Heart left ventricle (tissue), 16 donors: ENCODE measurements around the gene COL24A1. TPM values are rescaled to one million over a fixed set of nuclear protein-coding genes. Genes with fewer than 3 reads are reported as not detected.

Source experiments
- ATAC-seq, 4 donors: fragments of 200-7000 bp; cut with Tn5 transposase; one replicate each; pipeline ENCODE4 v1.9.1; 2020 to 2022; ENCODE audit warnings: moderate library complexity in 4 of 4, mild to moderate bottlenecking in 3 of 4, moderate number of reproducible peaks in 1 of 4
- DNase-seq, 5 donors: peaks; one replicate each; pipeline ENCODE4 v3.0.0-alpha.2; 2020
- H3K27ac ChIP-seq, 12 donors: fragments of 200-600 bp; sonication (generic) in 4 of 12; one replicate each; pipeline versions ENCODE4 v1.5.0 to v1.8.0; 2016 to 2022; ENCODE audit warnings: mild to moderate bottlenecking in 2 of 12
- H3K27me3 ChIP-seq, 9 donors: fragments of 200-600 bp; sonication (generic) in 2 of 9; one replicate each; pipeline versions ENCODE4 v1.5.1 to v1.8.0; 2016 to 2022; ENCODE audit warnings: mild to moderate bottlenecking in 3 of 9
- H3K36me3 ChIP-seq, 9 donors: fragments of 200-600 bp; sonication (generic) in 2 of 9; one replicate each; pipeline versions ENCODE4 v1.5.0 to v1.8.0; 2018 to 2022; ENCODE audit warnings: mild to moderate bottlenecking in 2 of 9
- H3K4me1 ChIP-seq, 12 donors: fragments of 200-600 bp; sonication (generic) in 4 of 12; one replicate each; pipeline versions ENCODE4 v1.5.0 to v1.8.0; 2016 to 2022; ENCODE audit warnings: mild to moderate bottlenecking in 3 of 12
- H3K4me3 ChIP-seq, 12 donors: fragments of 200-600 bp; sonication (generic) in 4 of 12; one replicate each; pipeline versions ENCODE4 v1.5.0 to v1.8.0; 2017 to 2022; ENCODE audit warnings: mild to moderate bottlenecking in 9 of 12, moderate library complexity in 4 of 12
- H3K9me3 ChIP-seq, 12 donors: fragments of 200-600 bp; sonication (generic) in 4 of 12; one replicate each; pipeline versions ENCODE4 v1.5.0 to v1.8.0; 2016 to 2022; ENCODE audit warnings: mild to moderate bottlenecking in 1 of 12
- CTCF ChIP-seq, 12 donors: fragments of 200-600 bp; sonication (generic) in 4 of 12; IDR thresholded peaks; one replicate each; pipeline versions ENCODE4 v1.5.0 to v1.8.0; 2018 to 2022; ENCODE audit warnings: antibody characterized with exemption in 12 of 12, mild to moderate bottlenecking in 5 of 12
- POLR2A ChIP-seq, 2 donors: fragments of 450-650 bp; IDR thresholded peaks; one replicate each; pipeline ENCODE4 v1.6.1; 2017; ENCODE audit warnings: antibody characterized with exemption in 2 of 2, mild to moderate bottlenecking in 2 of 2, moderate library complexity in 2 of 2
- WGBS, 4 donors: extraction: QIAGEN DNeasy Blood & Tissue Kit in 2 of 4; methylation state at CpG; one replicate each; pipeline versions ENCODE4 v1.1.5 to v1.1.7; 2013 to 2018; 5-methylcytosine and 5-hydroxymethylcytosine counted together
- intact Hi-C, 10 donors: fragments of 100-400 bp; cut with DNase I; formaldehyde crosslinking; loops; one replicate each; pipeline versions ENCODE4 v1.11.1 to v1.14.2; 2022
- polyA plus RNA-seq, 2 donors: library from polyadenylated mRNA; stranded (reverse); fragments of 200-250 nt; gene quantifications; one replicate each; pipeline ENCODE4 v1.2.3, GENCODE V29; 2013
- total RNA-seq, 9 donors: library from RNA; depleted of rRNA in 2 of 9; stranded (reverse); fragments of >200 nt in 2 of 9; fragmentation: NEBNext Ultra II Directional in 3 of 9; extraction: Animal tissue kit (Norgen Biotek cat#: 25700) in 3 of 9; gene quantifications; one replicate each; pipeline versions ENCODE4 v1.1.0 to v1.2.4, GENCODE V29; 2016 to 2023
- donor health status: ischemic (EF 13 %, LVEDD 7.1; RV severe dilation, severe dysfunction).
- donor health status: healthy with polysubstance abuse.
- donor health status: DM: no; HTN: yes; CAD: no.
- donor health status: DM: no; HTN: no; CAD: no.
- donor health status: ischemic (EF 25% LVEDD 6.9; RV normal size, moderate dysfunction).
- donor health status: ischemic (EF 25% LVEDD 5.7; RV mildly dilated, moderate dysfunction).
- donor health status: healthy.
- donor health status: DM: yes; HTN: yes; CAD: no.
- donor health status: ischemic (EF 35%, LVEDD 5.7; RV mildly dilated, moderate dysfunction).
- donor health status: nonischemic (EF 11% LVEDD 7.7; RV severe dilation, severe dysfunction).
- donor health status: DM: yes; HTN: yes; CAD: no.
- donor health status: PGD.
- donor health status: ischemic (EF 29% LVEDD 5.4; RV normal size, mild dysfunction).
- donor health status: nonischemic (EF 23%, LVEDD 6.1; RV moderate dilation, normal function).

Gene COL24A1
- total and polyA plus RNA-seq, 11 donors, result 0.07 to 2.8 (median 0.40) TPM

- DNase-seq, result no peak
- Histone ChIP-seq H3K4me1 (peaks cover 0 to 23% (median 4%) of the 10 kb centered on the region in 12 donors), H3K36me3 (no peaks in the 10 kb centered on the region), H3K9me3 (peaks cover 0 to 6% (median 0%) of the 10 kb centered on the region in 12 donors), H3K27ac (no peak overlapping the region), H3K27me3 (peaks cover 3 to 33% (median 15%) of the 10 kb centered on the region in 9 donors), H3K4me3 (no peak overlapping the region)
- no peak for TF ChIP-seq CTCF (IDR thresholded peaks at IDR 0.05)
- TF ChIP-seq POLR2A (IDR thresholded peaks at IDR 0.05), result no peak
- intact Hi-C loops, result no loop called here
- ATAC-seq, result no peak
- WGBS, 4 donors, result 89 to 93% (median 90%) methylated on average over 3 of the region's 3 CpGs
Measured at GRCh38 chr1:86159800-86160199, 3.2 kb upstream of the COL24A1 start.

- H3K27me3 ChIP-seq, result peaks cover 3 to 46% (median 21%) of the 10 kb centered on the region in 9 donors
- H3K4me1 ChIP-seq, result peaks cover 0 to 26% (median 5%) of the 10 kb centered on the region in 12 donors
- H3K4me3 ChIP-seq, result peak overlapping the region; percentile 6 to 61 (median 44)
- WGBS, 4 donors, result 0 to 3% (median 1%) methylated on average over 24 to 40 of the region's 40 CpGs
- DNase-seq, result peak; percentile 7 to 59 (median 30)
- TF ChIP-seq CTCF (IDR thresholded peaks at IDR 0.05) (no peak), POLR2A (IDR thresholded peaks at IDR 0.05) (no peak)
- peak in 3 of 4 donors; percentile 42 to 53 (median 52) for ATAC-seq
- H3K36me3 ChIP-seq, result no peaks in the 10 kb centered on the region
- H3K9me3 ChIP-seq, result no peaks in the 10 kb centered on the region
- H3K27ac ChIP-seq, result peak overlapping the region in 7 of 12 donors; percentile 30 to 75 (median 63)
- intact Hi-C loops, result no loop called here
Measured at GRCh38 chr1:86155807-86156565, 586 bp downstream of the COL24A1 start.

GRCh38 chr1:86155051-86155806 lies 1.3 kb downstream of the COL24A1 start:
- ATAC-seq, result peak; percentile 28 to 74 (median 68)
- DNase-seq, result peak; percentile 16 to 61 (median 37)
- no peak for TF ChIP-seq CTCF (IDR thresholded peaks at IDR 0.05)
- no peak for TF ChIP-seq POLR2A (IDR thresholded peaks at IDR 0.05)
- Histone ChIP-seq H3K4me3 (peak overlapping the region in 11 of 12 donors; percentile 33 to 61 (median 45)), H3K36me3 (no peaks in the 10 kb centered on the region), H3K27me3 (peaks cover 3 to 46% (median 21%) of the 10 kb centered on the region in 9 donors), H3K27ac (peak overlapping the region in 4 of 12 donors; percentile 16 to 75 (median 69)), H3K4me1 (peaks cover 0 to 26% (median 5%) of the 10 kb centered on the region in 12 donors), H3K9me3 (no peaks in the 10 kb centered on the region)
- WGBS, 4 donors, result 1 to 5% (median 4%) methylated on average over 20 to 43 of the region's 43 CpGs
- intact Hi-C loops, result no loop called here
